HL-60 (cell line): ENCODE data around the gene LDAH.

Experiments
- REST ChIP-seq: IDR thresholded peaks from 2 replicates; pipeline ENCODE4 v1.6.1; 2012; ENCODE audit warnings: low read depth; ENCODE audit not compliant: insufficient replicate concordance
- TF ChIP-seq, protein P1 (sequence below): IDR thresholded peaks from one replicate; pipeline ENCODE4 v1.5.1; 2011; ENCODE audit warnings: low read length, control low read depth, inconsistent platforms; ENCODE audit not compliant: insufficient read depth

- TF ChIP-seq, protein P1, sequence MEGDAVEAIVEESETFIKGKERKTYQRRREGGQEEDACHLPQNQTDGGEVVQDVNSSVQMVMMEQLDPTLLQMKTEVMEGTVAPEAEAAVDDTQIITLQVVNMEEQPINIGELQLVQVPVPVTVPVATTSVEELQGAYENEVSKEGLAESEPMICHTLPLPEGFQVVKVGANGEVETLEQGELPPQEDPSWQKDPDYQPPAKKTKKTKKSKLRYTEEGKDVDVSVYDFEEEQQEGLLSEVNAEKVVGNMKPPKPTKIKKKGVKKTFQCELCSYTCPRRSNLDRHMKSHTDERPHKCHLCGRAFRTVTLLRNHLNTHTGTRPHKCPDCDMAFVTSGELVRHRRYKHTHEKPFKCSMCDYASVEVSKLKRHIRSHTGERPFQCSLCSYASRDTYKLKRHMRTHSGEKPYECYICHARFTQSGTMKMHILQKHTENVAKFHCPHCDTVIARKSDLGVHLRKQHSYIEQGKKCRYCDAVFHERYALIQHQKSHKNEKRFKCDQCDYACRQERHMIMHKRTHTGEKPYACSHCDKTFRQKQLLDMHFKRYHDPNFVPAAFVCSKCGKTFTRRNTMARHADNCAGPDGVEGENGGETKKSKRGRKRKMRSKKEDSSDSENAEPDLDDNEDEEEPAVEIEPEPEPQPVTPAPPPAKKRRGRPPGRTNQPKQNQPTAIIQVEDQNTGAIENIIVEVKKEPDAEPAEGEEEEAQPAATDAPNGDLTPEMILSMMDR = no peak
- TF ChIP-seq REST = no peak
Measured at GRCh38 chr2:20759487-20759886, 63.4 kb downstream of the LDAH start.
